ENCODE measurements around the gene SMAD7.

The SMAD7 gene

GRCh38 chr18:48913201-48913600 lies 37.6 kb downstream of the SMAD7 start:
- TF ChIP-seq CTCF (IDR thresholded peaks at IDR 0.05; ENCODE audit: insufficient read depth, low read length, poor library complexity, severe bottlenecking), result peak; percentile 64
- H3K27me3 ChIP-seq (replicated peaks; ENCODE audit: control insufficient read depth, insufficient read depth, low read length), result no peaks in the 10 kb centered on the region
- no peak for DNase-seq (ENCODE audit: extremely low read depth, insufficient read length)
- H3K36me3 ChIP-seq (ENCODE audit: control insufficient read depth, insufficient read depth, low read length), result no peaks in the 10 kb centered on the region
- H3K4me3 ChIP-seq (replicated peaks; ENCODE audit: low read depth, low read length), result no peak overlapping the region

- no peak for TF ChIP-seq CTCF (IDR thresholded peaks at IDR 0.05; ENCODE audit: insufficient read depth, low read length, poor library complexity, severe bottlenecking)
These were observed 39.7 kb downstream of the SMAD7 start for GRCh38 chr18:48910972-48911545.

GRCh38 chr18:48909721-48910120 lies 41.0 kb downstream of the SMAD7 start:
- no peak for DNase-seq (ENCODE audit: extremely low read depth, insufficient read length)
- Histone ChIP-seq H3K4me3 (replicated peaks; ENCODE audit: low read depth, low read length) (no peak overlapping the region), H3K36me3 (ENCODE audit: control insufficient read depth, insufficient read depth, low read length) (no peaks in the 10 kb centered on the region), H3K27me3 (replicated peaks; ENCODE audit: control insufficient read depth, insufficient read depth, low read length) (no peaks in the 10 kb centered on the region)
- TF ChIP-seq CTCF (IDR thresholded peaks at IDR 0.05; ENCODE audit: insufficient read depth, low read length, poor library complexity, severe bottlenecking), result no peak

More at GRCh38 chr18:48910972-48911545, 39.7 kb downstream of the SMAD7 start:
- DNase-seq (ENCODE audit: extremely low read depth, insufficient read length), result no peak
- H3K27me3 ChIP-seq (replicated peaks; ENCODE audit: control insufficient read depth, insufficient read depth, low read length), result no peaks in the 10 kb centered on the region
- H3K4me3 ChIP-seq (replicated peaks; ENCODE audit: low read depth, low read length), result no peak overlapping the region
- no peaks in the 10 kb centered on the region for H3K36me3 ChIP-seq (ENCODE audit: control insufficient read depth, insufficient read depth, low read length)

- H3K36me3 ChIP-seq (ENCODE audit: control insufficient read depth, insufficient read depth, low read length), result no peaks in the 10 kb centered on the region
- no peak for DNase-seq (ENCODE audit: extremely low read depth, insufficient read length)
- H3K27me3 ChIP-seq (replicated peaks; ENCODE audit: control insufficient read depth, insufficient read depth, low read length), result no peaks in the 10 kb centered on the region
- no peak for TF ChIP-seq CTCF (IDR thresholded peaks at IDR 0.05; ENCODE audit: insufficient read depth, low read length, poor library complexity, severe bottlenecking)
- H3K4me3 ChIP-seq (replicated peaks; ENCODE audit: low read depth, low read length), result no peak overlapping the region
These were observed 41.8 kb downstream of the SMAD7 start for GRCh38 chr18:48908916-48909315.

- H3K27me3 ChIP-seq (replicated peaks; ENCODE audit: control insufficient read depth, insufficient read depth, low read length), result no peaks in the 10 kb centered on the region
- no peaks in the 10 kb centered on the region for H3K36me3 ChIP-seq (ENCODE audit: control insufficient read depth, insufficient read depth, low read length)
- DNase-seq (ENCODE audit: extremely low read depth, insufficient read length), result no peak
- no peak for TF ChIP-seq CTCF (IDR thresholded peaks at IDR 0.05; ENCODE audit: insufficient read depth, low read length, poor library complexity, severe bottlenecking)
- H3K4me3 ChIP-seq (replicated peaks; ENCODE audit: low read depth, low read length), result no peak overlapping the region
These were observed 45.3 kb downstream of the SMAD7 start for GRCh38 chr18:48905513-48905912.

Data from GM06990 (cell line).